GM21737 (cell line): ENCODE results near the gene AAMDC.
"Not testable (repeated sequence)": the region's sequence is repeated elsewhere in the genome, so short reads cannot be mapped to it uniquely, and the experiment has no call there.

Experiments used
- ATAC-seq: cut with Tn5 transposase; IDR thresholded peaks from one replicate; pipeline ENCODE4 v1.9.1; 2021; ENCODE audit warnings: mild to moderate bottlenecking, moderate library complexity; ENCODE audit not compliant: unreplicated experiment

AAMDC gene

GRCh38 chr11:77883775-77884174 lies 62.8 kb downstream of the AAMDC start:
- no peak for ATAC-seq

DNA sequence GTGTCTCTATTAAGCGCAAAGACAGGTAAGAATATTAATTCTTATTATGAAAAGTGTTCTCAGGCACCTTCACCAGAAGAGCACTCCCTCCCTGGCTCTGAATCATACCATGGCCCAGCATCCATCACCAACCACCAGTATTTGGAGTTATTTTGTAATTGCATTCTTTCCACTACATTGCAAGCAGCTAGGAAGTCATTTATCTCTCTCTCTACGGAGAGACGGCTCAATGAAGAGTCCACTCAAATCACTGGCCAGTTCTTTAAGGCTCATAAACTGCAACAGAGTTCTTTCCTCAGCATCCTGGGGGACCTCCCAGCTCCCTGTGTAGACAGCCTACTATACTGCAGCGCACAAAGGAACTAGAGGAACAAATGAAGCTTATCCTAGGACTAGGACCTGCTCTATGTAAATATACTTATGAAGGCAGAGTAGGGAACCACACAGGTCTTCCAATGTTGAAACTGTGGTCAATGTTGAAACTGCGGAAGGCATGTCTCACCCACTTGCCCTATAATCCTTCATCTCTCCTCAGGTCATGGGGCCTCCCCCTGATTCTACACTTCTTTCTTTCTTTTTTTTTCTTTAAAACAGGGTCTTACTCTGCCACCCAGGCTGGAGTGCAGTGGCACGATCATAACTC lies 63.4 kb downstream of the AAMDC start:
- no peak for ATAC-seq

GRCh38 chr11:77884829-77885190 lies 63.9 kb downstream of the AAMDC start:
- no peak for ATAC-seq

- no peak for ATAC-seq
These were observed 65.5 kb downstream of the AAMDC start for GRCh38 chr11:77886401-77886800.

- ATAC-seq, result not testable (repeated sequence)
These were observed 68.1 kb downstream of the AAMDC start for GRCh38 chr11:77889045-77889444.

- not testable (repeated sequence) for ATAC-seq
These were observed 69.2 kb downstream of the AAMDC start for GRCh38 chr11:77890100-77890614.

DNA sequence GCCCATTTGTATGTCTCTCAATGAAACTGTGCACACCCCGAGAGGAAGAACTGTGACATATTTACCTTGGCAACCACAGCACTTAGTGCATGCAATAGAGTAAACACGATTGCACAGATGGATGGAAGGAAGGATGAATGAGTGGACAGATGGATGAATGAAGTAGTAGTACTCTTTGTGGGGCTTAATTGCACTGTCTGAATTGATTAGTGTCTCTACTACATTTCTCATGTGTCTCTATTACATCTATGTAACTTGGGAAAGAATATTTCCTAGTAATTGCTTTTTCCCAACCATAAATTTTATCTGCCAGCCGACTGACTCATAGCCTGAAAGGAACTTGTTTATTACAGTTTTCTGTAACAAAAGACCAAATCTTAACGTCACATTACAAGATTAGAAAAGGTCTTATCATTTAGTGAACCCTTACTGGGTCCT lies 69.7 kb downstream of the AAMDC start:
- not testable (repeated sequence) for ATAC-seq

DNA sequence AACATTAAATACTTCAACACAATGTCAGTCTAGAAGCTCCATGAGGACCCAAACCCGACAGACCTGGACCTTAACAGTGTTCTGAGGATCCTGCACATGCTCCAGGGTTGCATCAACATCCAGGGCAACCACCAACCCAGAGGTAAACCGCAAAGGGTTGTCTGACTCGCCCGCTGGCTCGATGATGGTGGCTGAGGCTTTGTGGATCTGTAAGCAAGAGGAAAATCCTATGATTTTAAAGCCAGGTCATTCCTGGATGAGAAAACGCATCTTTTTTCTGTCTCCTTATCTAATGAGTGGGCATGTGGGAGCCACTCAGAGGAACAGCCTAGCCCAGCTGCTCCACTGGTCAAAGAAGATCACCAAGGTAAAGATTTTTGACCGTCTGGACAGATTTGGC lies 70.3 kb downstream of the AAMDC start:
- ATAC-seq, result not testable (repeated sequence)

DNA sequence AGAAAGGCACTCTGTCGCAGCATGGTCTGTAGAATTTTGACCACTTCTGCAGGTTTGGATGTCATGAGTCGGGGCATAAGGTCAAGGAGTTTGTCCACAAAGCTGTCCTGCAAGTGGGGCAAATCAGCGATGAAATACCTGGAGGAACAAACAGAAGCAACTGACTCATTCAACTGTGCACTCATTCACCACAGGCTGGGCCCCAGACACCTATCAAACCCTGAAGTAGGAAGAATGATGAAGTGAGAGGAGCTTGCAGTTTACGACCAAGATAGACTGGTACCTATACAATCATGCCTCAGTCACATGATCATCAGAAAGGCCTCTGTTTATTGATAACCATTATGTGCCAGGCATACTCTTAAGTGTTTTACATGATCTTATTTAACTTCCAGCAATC lies 70.8 kb downstream of the AAMDC start:
- ATAC-seq, result not testable (repeated sequence)

- ATAC-seq, result not testable (repeated sequence)
These were observed 74.0 kb downstream of the AAMDC start for GRCh38 chr11:77894949-77895348.

DNA sequence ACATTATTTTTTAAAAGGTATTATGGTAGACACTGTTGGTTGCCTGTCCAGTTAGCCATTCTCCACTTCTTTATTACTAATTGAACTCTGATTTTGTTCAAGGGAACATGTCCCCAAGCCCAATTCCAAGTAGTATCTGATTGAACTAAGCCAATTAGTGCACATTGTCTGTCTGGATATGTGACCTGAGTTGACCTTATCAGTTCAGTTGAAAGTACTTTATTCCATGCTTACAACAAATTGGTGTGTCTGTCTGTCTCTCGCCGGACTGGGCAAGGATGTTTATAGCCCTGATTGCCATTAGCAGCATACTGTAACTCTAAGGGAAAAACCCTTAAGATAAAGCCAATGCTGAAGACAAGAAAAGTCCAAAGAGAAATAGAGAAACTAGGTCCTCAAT lies 87.9 kb downstream of the AAMDC start:
- no peak for ATAC-seq

DNA sequence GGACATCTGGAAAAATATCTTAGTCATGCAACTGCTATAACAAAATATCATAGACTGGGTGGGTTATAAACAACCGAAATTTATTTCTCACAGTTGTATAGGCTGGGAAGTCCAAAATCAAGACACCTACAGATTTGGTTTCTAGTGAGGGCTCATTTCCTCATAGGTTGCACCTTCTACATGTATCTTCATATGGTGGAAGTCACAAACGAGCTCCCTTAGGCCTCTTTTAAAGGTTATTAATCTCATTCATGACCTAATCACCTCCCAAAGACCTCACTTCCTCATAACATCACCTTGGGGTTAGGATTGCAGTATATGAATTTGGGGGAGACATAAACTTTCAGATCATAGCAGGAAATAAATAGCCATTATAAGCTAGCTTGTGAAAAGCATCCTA lies 88.3 kb downstream of the AAMDC start:
- ATAC-seq, result no peak

DNA sequence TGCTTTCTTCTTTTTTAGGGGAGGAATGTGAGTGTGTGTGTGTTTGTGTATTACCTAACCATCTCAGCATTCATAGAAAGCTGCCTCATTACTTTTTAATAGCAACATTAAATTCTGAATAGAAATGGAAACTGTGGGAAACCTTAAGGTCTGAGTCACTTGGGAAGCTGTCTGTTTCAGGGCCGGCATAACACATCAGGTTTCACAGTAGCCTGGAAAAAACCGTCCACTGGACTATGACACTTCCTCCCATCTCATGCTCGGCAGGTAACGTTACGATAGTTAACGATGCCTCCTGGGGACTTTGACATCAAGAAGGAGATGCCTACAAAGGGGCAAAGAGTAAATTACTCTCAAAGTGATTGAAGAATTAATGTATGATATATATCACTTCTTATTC lies 89.9 kb downstream of the AAMDC start:
- ATAC-seq, result not testable (repeated sequence)

DNA sequence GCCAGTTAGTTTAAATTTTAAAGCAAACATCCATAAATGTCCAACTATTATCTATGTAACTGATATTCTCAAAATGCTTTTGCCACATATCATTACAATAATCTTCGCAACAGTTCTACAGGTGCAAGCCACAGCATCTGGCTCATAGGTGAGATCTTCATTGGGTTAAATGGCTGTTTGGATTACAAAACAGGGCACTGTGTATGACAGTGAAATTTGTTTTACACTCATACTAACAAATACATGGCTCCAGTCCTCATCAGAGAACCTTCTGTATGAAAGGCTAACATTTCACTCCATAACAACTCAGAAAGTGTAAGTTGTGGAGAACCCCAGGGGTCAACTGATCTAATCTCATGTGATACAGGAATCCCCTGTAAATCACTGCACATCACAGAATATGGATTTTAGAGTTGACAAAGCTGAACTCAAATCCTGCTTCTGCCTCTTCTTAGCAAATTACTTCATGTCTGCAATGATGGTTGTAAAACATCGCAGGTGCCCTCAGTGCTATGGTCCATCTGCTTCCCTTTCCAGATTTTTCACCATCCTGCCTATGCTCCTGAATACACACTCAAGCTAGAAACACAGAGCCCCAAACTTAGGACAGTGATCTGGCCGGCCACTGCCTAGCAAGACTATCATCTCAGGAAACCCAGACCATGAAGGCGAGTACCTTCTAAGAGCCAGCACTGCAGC lies 92.8 kb downstream of the AAMDC start:
- not testable (repeated sequence) for ATAC-seq

DNA sequence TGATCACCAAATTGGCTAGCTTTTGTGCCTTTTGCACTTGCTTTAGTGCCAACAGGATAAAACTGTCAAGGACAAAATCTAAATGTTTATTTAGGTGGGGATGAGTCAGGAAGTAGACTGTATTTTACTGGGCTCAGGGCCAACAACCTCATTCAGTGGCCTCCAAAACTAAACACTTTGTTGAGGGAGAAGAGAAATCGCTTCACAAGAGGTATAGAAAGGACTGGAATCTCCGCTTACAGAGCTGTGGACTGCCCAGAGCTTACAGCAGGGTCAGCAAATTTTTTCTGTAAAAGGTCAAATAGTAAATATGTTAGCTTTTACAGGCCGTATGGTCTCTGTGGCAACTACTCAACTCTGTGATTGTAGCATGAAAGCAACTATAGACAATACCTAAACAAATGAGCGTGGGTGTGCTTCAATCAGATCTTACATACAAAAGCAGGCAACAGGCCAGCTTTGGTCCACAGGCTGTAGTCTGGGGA lies 93.4 kb downstream of the AAMDC start:
- ATAC-seq, result not testable (repeated sequence)

- not testable (repeated sequence) for ATAC-seq
These were observed 96.8 kb downstream of the AAMDC start for GRCh38 chr11:77917713-77918112.
